Measurements from ENCODE around the gene DIPK1C. TPM values are rescaled to one million over a fixed set of nuclear protein-coding genes. Genes with fewer than 3 reads are reported as not detected.

Gene DIPK1C
- total RNA-seq, 4 donors from 2014 or later = 0.13 to 0.42 TPM; not detected in 2

- Histone ChIP-seq H3K36me3 (no peaks in the 10 kb centered on the region), H3K27ac (no peak overlapping the region), H3K4me1 (peaks cover 0 to 20% (median 3%) of the 10 kb centered on the region in 3 donors), H3K27me3 (peaks cover 55% of the 10 kb centered on the region), H3K4me3 (no peak overlapping the region), H3K9me3 (no peaks in the 10 kb centered on the region)
- TF ChIP-seq POLR2AphosphoS5 (IDR thresholded peaks at IDR 0.05) (no peak), CTCF (IDR thresholded peaks at IDR 0.05) (no peak)
- 67 to 90% methylated on average over 1 to 5 of the region's 7 CpGs for WGBS, 2 donors (ENCODE audit: low coverage in 1 of 2)
- ATAC-seq = no peak
Measured at GRCh38 chr18:74460825-74461224, 3.7 kb upstream of the DIPK1C start.

- H3K36me3 ChIP-seq = no peaks in the 10 kb centered on the region
- WGBS, 2 donors (ENCODE audit: low coverage in 1 of 2) = 51 to 57% methylated on average over 3 to 4 of the region's 7 CpGs
- no peak for ATAC-seq
- no peaks in the 10 kb centered on the region for H3K9me3 ChIP-seq
- peaks cover 0 to 21% (median 3%) of the 10 kb centered on the region in 3 donors for H3K4me1 ChIP-seq
- TF ChIP-seq CTCF (IDR thresholded peaks at IDR 0.05) = no peak
- no peak for TF ChIP-seq POLR2AphosphoS5 (IDR thresholded peaks at IDR 0.05)
- TF ChIP-seq POLR2A (IDR thresholded peaks at IDR 0.05) = no peak
- no peak for TF ChIP-seq EP300 (IDR thresholded peaks at IDR 0.05)
- no peak overlapping the region for H3K27ac ChIP-seq
- peaks cover 65% of the 10 kb centered on the region for H3K27me3 ChIP-seq
- H3K4me3 ChIP-seq = no peak overlapping the region
Measured at GRCh38 chr18:74459889-74460288, 2.8 kb upstream of the DIPK1C start.

- Histone ChIP-seq H3K36me3 (no peaks in the 10 kb centered on the region), H3K27ac (no peak overlapping the region), H3K4me1 (peaks cover 0 to 21% (median 3%) of the 10 kb centered on the region in 3 donors), H3K9me3 (no peaks in the 10 kb centered on the region), H3K4me3 (no peak overlapping the region), H3K27me3 (peaks cover 85% of the 10 kb centered on the region)
- ATAC-seq = no peak
- WGBS, 2 donors (ENCODE audit: low coverage in 1 of 2) = 18 to 35% methylated on average over 13 to 16 of the region's 34 CpGs
- TF ChIP-seq POLR2A (IDR thresholded peaks at IDR 0.05) = no peak
- TF ChIP-seq CTCF (IDR thresholded peaks at IDR 0.05) = no peak
- no peak for TF ChIP-seq EP300 (IDR thresholded peaks at IDR 0.05)
- TF ChIP-seq POLR2AphosphoS5 (IDR thresholded peaks at IDR 0.05) = no peak
Measured at GRCh38 chr18:74457725-74458421, 765 bp upstream of the DIPK1C start.

GRCh38 chr18:74456349-74457042 is 612 bp downstream of the DIPK1C start:
- ATAC-seq = peak; percentile 28
- Histone ChIP-seq H3K27ac (no peak overlapping the region), H3K27me3 (peaks cover 77% of the 10 kb centered on the region), H3K9me3 (no peaks in the 10 kb centered on the region), H3K36me3 (no peaks in the 10 kb centered on the region), H3K4me3 (peak overlapping the region; percentile 9 to 50), H3K4me1 (peaks cover 0 to 21% (median 3%) of the 10 kb centered on the region in 3 donors)
- WGBS, 2 donors (ENCODE audit: low coverage in 1 of 2) = no CpG with 5 or more reads among the region's 69 CpGs
- no peak for TF ChIP-seq POLR2A (IDR thresholded peaks at IDR 0.05)
- TF ChIP-seq CTCF (IDR thresholded peaks at IDR 0.05) = no peak
- no peak for TF ChIP-seq EP300 (IDR thresholded peaks at IDR 0.05)
- TF ChIP-seq POLR2AphosphoS5 (IDR thresholded peaks at IDR 0.05) = no peak

- Histone ChIP-seq H3K4me1 (peaks cover 0 to 21% (median 3%) of the 10 kb centered on the region in 3 donors), H3K4me3 (peak overlapping the region in 1 of 2 donors; percentile 50), H3K27ac (no peak overlapping the region), H3K27me3 (peaks cover 75% of the 10 kb centered on the region), H3K36me3 (no peaks in the 10 kb centered on the region), H3K9me3 (no peaks in the 10 kb centered on the region)
- TF ChIP-seq CTCF (IDR thresholded peaks at IDR 0.05) (no peak), EP300 (IDR thresholded peaks at IDR 0.05) (no peak), POLR2AphosphoS5 (IDR thresholded peaks at IDR 0.05) (no peak), POLR2A (IDR thresholded peaks at IDR 0.05) (no peak)
- WGBS, 2 donors (ENCODE audit: low coverage in 1 of 2) = 9 to 10% methylated on average over 7 of the region's 7 CpGs
- ATAC-seq = no peak
Measured at GRCh38 chr18:74456017-74456348, 1.1 kb downstream of the DIPK1C start.

Data from gastroesophageal sphincter (tissue), 4 donors.